ENCODE results near the gene HOXB2.
A peak's percentile ranks its signal among the peaks of the same experiment; 100 is the strongest.

HOXB2 gene

GRCh38 chr17:48565022-48565554 is 20.2 kb upstream of the HOXB2 start:
- DNase-seq, result no peak

- no peak for DNase-seq
Observed at GRCh38 chr17:48564188-48565021, 19.5 kb upstream of the HOXB2 start.

GRCh38 chr17:48563867-48564187 is 18.9 kb upstream of the HOXB2 start:
- no peak for DNase-seq

GRCh38 chr17:48563385-48563838 is 18.5 kb upstream of the HOXB2 start:
- no peak for DNase-seq

- no peak for DNase-seq
Observed at GRCh38 chr17:48562934-48563333, 18.0 kb upstream of the HOXB2 start.

GRCh38 chr17:48561884-48562810 is 17.2 kb upstream of the HOXB2 start:
- DNase-seq, result peak; percentile 32

- DNase-seq, result no peak
Observed at GRCh38 chr17:48559840-48560817, 15.2 kb upstream of the HOXB2 start.

GRCh38 chr17:48559122-48559839 is 14.4 kb upstream of the HOXB2 start:
- DNase-seq, result no peak

GRCh38 chr17:48558831-48559121 is 13.9 kb upstream of the HOXB2 start:
- no peak for DNase-seq

GRCh38 chr17:48558057-48558830 is 13.3 kb upstream of the HOXB2 start:
- DNase-seq, result no peak

GRCh38 chr17:48556576-48557401 is 11.9 kb upstream of the HOXB2 start:
- DNase-seq, result no peak

GRCh38 chr17:48556229-48556575 is 11.3 kb upstream of the HOXB2 start:
- no peak for DNase-seq

- peak; percentile 87 for DNase-seq
Observed at GRCh38 chr17:48555258-48556228, 10.6 kb upstream of the HOXB2 start.

- DNase-seq, result no peak
Observed at GRCh38 chr17:48554412-48555257, 9.7 kb upstream of the HOXB2 start.

GRCh38 chr17:48553826-48554225 is 8.9 kb upstream of the HOXB2 start:
- no peak for DNase-seq

GRCh38 chr17:48553190-48553547 is 8.3 kb upstream of the HOXB2 start:
- no peak for DNase-seq

- DNase-seq, result no peak
Observed at GRCh38 chr17:48552466-48553189, 7.7 kb upstream of the HOXB2 start.
